C4-2B (cell line): ENCODE measurements around the gene EGFL8.

Experiments used
- H3K27ac ChIP-seq: fragments of 450-650 bp; 2 replicates; pipeline ENCODE4 v1.5.1; 2017
- ZFX ChIP-seq: fragments of 450-650 bp; IDR thresholded peaks from 2 replicates; pipeline ENCODE4 v1.6.1; 2017
- TF ChIP-seq, protein P1 (sequence below): fragments of 450-650 bp; conservative IDR thresholded peaks from 2 replicates; pipeline ENCODE4 v1.5.1; 2017; ENCODE audit warnings: mild to moderate bottlenecking

EGFL8 gene

DNA sequence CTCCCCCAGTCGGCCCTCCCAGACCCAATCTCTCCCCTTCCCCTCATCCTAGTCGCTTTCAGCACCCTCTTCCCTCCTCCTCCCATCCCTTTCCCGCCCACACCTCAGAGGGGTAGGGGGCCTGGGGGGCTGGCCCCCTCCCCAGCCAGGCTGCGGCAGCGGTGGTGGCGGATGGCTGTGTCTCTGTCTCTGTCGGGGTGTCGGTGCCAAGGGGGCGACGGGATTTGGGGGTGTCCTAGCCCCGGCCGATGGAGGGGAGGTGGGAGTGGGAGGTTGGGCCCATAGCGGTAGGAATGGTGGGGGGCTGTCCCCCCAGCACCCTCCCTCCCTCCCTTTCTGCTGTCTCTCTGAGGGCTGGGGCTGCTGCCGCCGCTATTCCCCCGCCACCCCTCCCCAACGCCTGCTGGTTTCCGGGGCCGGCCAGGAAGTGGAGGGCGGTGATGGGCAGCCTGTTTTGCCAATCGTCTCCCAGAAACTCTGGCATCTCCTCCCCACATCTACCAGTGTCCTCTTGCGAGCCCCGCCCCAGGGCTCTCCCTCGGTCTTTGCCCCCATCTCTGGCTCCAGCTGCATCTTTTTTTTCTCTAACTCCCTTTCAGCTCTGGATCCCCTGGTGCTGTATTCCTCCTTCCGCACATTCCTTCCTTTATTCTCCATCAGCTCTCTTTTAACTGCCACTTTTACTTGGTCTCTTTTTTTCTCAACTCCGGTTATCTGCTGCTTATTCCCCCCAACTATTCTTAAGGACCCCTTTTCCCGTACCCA is 11.5 kb downstream of the EGFL8 start, which contains the start of gene AGPAT1:
TSS of gene AGPAT1 (minus strand) at position 374 of the 765 bp plus-strand sequence. CDS start 4,588 bp downstream, outside the sequence.
- peak within 1 kb of the TSS; percentile 81 for H3K27ac ChIP-seq
- TF ChIP-seq, protein P1, sequence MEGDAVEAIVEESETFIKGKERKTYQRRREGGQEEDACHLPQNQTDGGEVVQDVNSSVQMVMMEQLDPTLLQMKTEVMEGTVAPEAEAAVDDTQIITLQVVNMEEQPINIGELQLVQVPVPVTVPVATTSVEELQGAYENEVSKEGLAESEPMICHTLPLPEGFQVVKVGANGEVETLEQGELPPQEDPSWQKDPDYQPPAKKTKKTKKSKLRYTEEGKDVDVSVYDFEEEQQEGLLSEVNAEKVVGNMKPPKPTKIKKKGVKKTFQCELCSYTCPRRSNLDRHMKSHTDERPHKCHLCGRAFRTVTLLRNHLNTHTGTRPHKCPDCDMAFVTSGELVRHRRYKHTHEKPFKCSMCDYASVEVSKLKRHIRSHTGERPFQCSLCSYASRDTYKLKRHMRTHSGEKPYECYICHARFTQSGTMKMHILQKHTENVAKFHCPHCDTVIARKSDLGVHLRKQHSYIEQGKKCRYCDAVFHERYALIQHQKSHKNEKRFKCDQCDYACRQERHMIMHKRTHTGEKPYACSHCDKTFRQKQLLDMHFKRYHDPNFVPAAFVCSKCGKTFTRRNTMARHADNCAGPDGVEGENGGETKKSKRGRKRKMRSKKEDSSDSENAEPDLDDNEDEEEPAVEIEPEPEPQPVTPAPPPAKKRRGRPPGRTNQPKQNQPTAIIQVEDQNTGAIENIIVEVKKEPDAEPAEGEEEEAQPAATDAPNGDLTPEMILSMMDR = no peak

DNA sequence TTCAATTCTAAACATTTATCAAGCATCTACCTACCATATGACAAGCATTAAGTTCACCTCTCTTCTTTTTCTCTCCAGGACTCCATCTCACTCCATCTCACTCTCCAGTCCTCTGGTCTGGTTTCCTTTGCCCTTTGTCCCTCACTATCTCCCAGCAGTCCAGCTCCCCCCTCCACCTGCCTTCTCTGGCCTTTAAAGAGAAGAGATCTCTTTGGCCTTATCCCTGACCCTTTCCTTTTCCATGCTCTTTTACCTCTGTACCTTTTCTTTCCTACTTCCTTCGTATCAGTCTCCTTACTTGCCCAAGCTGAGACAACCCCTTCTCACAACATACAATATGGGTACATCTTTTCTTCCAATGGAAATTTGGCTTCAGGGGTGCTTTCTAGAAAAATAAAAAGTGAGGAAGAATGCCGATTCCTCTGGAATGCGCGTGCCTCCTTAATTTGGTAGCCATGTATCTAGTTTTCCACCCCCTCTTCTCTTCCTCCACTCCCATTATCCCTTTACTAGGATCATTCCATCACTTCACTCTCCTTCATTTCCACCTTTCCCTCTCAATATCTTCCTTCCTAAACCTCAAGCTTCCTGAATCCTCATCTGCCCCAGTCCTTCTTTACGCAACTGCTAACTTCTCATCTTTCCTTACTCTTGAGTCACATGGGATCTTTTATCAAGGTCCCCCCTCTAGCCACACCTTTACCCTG is 12.2 kb downstream of the EGFL8 start:
- H3K27ac ChIP-seq = peak overlapping the region; percentile 81
- TF ChIP-seq, protein P1 = no peak
- TF ChIP-seq ZFX = no peak

DNA sequence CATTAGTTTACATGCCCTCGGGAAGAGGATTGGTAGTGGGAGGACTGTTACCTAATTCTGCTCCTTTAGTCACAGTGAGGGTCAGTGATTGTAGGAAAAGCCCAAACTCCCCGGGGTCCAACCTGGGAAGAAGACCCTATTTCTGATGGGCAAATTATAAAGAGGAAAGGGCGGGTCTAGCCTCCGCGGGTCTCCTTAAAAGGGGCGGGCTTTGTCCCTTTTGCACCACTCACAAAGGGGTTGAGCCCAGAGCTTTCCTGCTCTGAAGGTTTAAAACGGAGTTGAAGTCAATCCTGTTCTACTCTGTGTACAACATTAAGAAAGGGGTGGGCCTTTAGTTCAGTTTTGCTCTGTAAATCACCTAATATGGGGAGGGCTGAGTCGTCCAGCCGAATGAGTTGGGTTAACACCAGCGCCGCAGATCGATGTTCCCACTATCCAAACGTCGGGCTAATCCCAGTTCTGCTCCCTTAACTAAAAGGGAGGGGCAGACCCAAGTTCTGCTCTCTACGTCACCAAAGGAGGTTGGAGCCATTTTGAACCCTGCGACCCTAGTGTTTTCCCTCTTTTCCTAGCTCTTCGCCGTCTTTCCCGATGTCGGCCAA is 12.9 kb downstream of the EGFL8 start:
- peak overlapping the region; percentile 81 for H3K27ac ChIP-seq
- TF ChIP-seq, protein P1 = no peak
- no peak for TF ChIP-seq ZFX

DNA sequence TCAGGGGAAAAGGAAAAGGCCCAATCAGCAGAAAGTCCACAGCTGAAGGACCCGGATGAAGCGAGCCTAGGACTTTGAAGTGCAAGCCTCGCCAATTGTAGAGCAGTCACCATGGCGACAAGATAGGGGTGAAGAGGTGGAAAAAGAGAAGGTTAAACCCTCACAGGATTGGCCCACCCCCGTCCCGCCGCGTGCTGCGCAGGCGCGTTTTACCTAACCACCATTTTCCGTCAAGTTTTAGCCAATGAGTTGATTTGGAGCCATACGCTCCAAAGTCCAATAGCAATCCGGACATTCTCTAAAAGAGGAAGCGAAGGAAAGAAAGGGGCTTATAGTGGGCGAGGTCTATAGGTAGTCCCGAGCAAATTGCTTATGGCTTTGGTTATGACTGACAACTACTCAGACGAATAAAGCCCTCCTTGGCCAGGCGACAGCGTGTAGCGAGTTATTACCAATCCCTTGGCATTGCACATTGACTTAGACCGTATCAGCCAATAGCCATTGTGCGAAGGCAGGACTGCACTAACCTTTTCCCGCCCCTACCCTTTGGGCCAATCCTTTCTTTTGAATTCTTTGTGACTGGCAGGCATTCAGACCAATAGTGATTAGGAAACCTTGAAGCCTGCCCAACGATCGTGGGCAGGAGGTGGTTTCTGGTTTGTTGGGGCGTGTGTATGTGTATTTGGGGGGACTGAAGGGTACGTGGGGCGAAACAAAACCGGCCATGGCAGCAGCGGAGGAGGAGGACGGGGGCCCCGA is 13.6 kb downstream of the EGFL8 start, which contains the start of gene RNF5:
TSS of gene RNF5 (plus strand) at position 618 of the 759 bp plus-strand sequence. CDS start at position 725, 107 bp downstream.
- peak within 1 kb of the TSS; percentile 81 for H3K27ac ChIP-seq
- TF ChIP-seq ZFX = no peak
- TF ChIP-seq, protein P1 = no peak

DNA sequence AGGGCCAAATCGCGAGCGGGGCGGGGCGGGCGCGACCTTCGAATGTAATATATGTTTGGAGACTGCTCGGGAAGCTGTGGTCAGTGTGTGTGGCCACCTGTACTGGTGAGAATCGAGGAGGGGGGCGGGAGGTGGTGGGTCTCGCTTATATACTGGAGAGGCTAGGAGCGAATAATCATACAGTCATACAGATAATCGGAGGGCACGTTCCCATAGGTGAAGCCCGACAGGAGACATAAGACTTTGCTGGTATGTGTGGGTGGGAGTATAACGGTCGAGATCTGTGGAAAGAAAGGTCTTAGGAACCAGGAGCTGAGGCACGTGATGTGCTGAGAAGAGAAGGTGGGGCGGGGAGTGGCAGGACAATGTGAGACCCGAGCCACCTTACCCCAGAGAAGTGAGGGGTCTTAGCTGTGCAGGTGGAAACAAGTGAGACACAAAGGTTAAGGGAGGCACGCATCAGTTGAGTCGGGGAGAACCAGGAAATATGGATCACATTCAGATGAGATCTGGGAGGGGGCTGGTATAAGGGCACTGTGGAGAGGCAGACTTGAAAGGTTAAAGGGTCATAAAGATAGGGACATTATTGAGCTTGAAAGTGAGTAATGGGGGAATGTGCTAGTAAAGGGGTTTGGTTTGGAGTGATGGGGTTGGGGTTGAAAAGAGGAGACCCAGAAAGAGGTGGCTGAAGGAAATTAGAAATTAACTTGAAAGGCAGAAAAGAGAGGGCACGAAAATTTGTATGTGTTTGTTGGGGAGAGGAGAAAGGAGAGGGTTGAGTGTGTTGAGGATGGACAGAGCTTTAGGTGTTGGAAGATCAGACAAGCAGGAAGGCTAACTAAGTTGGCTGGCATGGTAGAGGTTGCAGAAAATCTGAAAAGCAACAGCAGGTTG is 14.4 kb downstream of the EGFL8 start:
- H3K27ac ChIP-seq = peak overlapping the region; percentile 81
- TF ChIP-seq, protein P1 = no peak
- no peak for TF ChIP-seq ZFX

DNA sequence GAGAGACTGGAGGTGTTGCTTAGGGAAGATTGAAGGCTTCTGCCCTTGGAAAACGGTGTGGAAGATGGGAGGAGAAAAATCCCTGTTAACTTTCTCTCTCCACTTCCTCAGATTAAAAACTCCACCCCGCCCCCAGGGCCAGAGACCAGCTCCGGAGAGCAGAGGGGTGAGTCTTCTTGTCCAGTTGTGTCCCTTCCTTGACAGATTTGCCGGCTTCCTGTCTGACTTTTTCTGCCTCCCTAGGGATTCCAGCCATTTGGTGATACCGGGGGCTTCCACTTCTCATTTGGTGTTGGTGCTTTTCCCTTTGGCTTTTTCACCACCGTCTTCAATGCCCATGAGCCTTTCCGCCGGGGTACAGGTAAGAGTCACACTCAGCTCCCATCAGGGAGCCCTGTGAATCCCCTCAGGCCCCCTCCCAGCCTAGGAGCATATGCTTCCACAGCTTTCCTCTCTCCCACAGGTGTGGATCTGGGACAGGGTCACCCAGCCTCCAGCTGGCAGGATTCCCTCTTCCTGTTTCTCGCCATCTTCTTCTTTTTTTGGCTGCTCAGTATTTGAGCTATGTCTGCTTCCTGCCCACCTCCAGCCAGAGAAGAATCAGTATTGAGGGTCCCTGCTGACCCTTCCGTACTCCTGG is 15.5 kb downstream of the EGFL8 start:
- no peak overlapping the region for H3K27ac ChIP-seq
- TF ChIP-seq ZFX = no peak
- TF ChIP-seq, protein P1 = no peak
